PC-3 (cell line): ENCODE results near the gene BAIAP2L1.

ENCODE experiments used
- EZH2 ChIP-seq: fragments of 300-600 bp; sonication (generic); IDR thresholded peaks from one replicate; pipeline ENCODE4 v1.6.1; 2017; ENCODE audit warnings: antibody characterized with exemption, mild to moderate bottlenecking, low read length; ENCODE audit not compliant: unreplicated experiment
- TF ChIP-seq, protein P1 (sequence below): fragments of 300-600 bp; sonication (generic); conservative IDR thresholded peaks from 2 replicates; pipeline ENCODE4 v1.5.1; 2017; ENCODE audit warnings: antibody characterized with exemption, low read depth, mild to moderate bottlenecking, low read length

DNA sequence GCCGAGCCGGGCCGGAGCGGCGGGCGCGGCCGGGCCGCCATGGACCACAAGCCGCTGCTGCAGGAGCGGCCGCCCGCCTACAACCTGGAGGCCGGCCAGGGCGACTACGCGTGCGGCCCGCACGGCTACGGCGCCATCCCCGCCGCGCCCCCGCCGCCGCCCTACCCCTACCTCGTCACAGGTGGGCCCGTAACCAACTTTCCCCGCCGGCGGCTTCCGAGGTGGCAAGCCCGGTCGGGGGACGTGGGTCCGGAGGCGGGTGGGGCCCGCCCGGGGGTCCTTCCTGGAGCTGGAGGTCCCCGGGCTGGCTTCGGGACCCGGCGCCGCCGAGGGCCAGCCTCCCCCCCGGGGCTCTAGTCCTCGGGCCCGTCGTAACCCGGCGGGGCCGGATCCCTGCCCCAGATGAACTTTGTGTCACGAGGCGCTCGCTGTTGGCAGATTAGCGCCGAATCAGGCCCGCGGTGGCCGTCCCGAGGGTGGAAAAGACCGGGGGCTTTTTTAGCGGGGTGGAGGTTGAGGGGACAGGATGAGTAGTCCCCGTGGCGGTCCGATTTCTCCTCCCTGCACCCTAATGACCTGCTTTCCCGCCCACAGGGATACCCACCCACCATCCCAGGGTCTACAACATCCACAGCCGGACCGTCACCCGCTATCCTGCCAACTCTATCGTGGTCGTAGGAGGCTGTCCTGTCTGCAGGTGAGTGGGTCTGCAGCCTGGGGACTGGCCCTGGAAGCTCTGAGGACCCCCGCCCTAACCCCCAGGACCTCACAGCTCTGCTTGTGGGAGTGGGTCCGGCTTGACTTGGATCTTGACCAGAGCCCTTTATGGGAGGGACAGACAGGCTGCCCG, 118.9 kb downstream of the BAIAP2L1 start:
- TF ChIP-seq, protein P1, sequence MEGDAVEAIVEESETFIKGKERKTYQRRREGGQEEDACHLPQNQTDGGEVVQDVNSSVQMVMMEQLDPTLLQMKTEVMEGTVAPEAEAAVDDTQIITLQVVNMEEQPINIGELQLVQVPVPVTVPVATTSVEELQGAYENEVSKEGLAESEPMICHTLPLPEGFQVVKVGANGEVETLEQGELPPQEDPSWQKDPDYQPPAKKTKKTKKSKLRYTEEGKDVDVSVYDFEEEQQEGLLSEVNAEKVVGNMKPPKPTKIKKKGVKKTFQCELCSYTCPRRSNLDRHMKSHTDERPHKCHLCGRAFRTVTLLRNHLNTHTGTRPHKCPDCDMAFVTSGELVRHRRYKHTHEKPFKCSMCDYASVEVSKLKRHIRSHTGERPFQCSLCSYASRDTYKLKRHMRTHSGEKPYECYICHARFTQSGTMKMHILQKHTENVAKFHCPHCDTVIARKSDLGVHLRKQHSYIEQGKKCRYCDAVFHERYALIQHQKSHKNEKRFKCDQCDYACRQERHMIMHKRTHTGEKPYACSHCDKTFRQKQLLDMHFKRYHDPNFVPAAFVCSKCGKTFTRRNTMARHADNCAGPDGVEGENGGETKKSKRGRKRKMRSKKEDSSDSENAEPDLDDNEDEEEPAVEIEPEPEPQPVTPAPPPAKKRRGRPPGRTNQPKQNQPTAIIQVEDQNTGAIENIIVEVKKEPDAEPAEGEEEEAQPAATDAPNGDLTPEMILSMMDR: no peak
- no peak for TF ChIP-seq EZH2
